HEK293 (cell line): ENCODE results near the gene ADRM1.

ENCODE experiments used
- CTCF ChIA-PET: fragments of 350-600 bp; formaldehyde crosslinking; extraction: SDS; loops from one replicate; lab custom pipeline; 2021; ENCODE audit warnings: antibody characterized with exemption; lab: Yijun Ruan, JAX
- POLR2A ChIA-PET: fragments of 300-600 bp; formaldehyde crosslinking; extraction: SDS; loops from one replicate; lab custom pipeline; 2020; ENCODE audit warnings: antibody characterized with exemption, inconsistent platforms; lab: Yijun Ruan, JAX
- H3K27ac ChIP-seq: fragments of 200-500 bp; sonication (Bioruptor generic); 2 replicates; pipeline ENCODE4 v1.5.1; 2014; ENCODE audit warnings: low read depth, low read length, control low read depth, inconsistent platforms; ENCODE audit errors: extremely low read depth
- H3K36me3 ChIP-seq, 2 experiments: fragments of 200-500 bp in 1 of 2; sonication (Bioruptor generic) in 1 of 2; 1 replicate in 1 of 2; 2 replicates in 1 of 2; pipeline ENCODE4 v1.5.1; 2014 to 2017; ENCODE audit warnings: inconsistent platforms in 2 of 2, low read length in 2 of 2; ENCODE audit not compliant: control insufficient read depth in 2 of 2, insufficient read depth in 1 of 2
- H3K4me1 ChIP-seq: fragments of 200-500 bp; sonication (Bioruptor generic); 2 replicates; pipeline ENCODE4 v1.5.1; 2014; ENCODE audit warnings: mild to moderate bottlenecking, low read length, inconsistent platforms; ENCODE audit not compliant: control insufficient read depth, insufficient read depth
- H3K4me3 ChIP-seq: 2 replicates; pipeline ENCODE4 v1.5.1; 2011; ENCODE audit warnings: low read depth, mild to moderate bottlenecking, control low read depth, low read length, moderate library complexity
- H3K9me3 ChIP-seq: fragments of 200-500 bp; sonication (Bioruptor generic); 2 replicates; pipeline ENCODE4 v1.5.1; 2014; ENCODE audit warnings: low read depth, low read length, inconsistent platforms; ENCODE audit not compliant: control insufficient read depth, insufficient read depth
- KLF1 ChIP-seq: fragments of 450-650 bp; formaldehyde crosslinking; IDR thresholded peaks from 2 replicates; pipeline ENCODE4 v1.5.1; 2016; ENCODE audit warnings: missing biosample characterization, missing genetic modification characterization
- KLF8 ChIP-seq: fragments of 450-650 bp; formaldehyde crosslinking; IDR thresholded peaks from 2 replicates; pipeline ENCODE4 v1.5.1; 2016; ENCODE audit warnings: missing biosample characterization, missing genetic modification characterization
- TRIM28 ChIP-seq: IDR thresholded peaks from 2 replicates; pipeline ENCODE4 v1.6.1; 2011; ENCODE audit warnings: low read length, control low read depth, borderline replicate concordance
- ZFHX2 ChIP-seq: fragments of 450-650 bp; formaldehyde crosslinking; conservative IDR thresholded peaks from 2 replicates; pipeline ENCODE4 v1.5.1; 2016; ENCODE audit warnings: missing biosample characterization, missing genetic modification characterization
- ZNF146 ChIP-seq: fragments of 450-650 bp; formaldehyde crosslinking; IDR thresholded peaks from 2 replicates; pipeline ENCODE4 v1.5.1; 2016; ENCODE audit warnings: missing biosample characterization, missing genetic modification characterization
- ZNF184 ChIP-seq: fragments of 450-650 bp; IDR thresholded peaks from 2 replicates; pipeline ENCODE4 v1.5.1; 2018; ENCODE audit warnings: missing biosample characterization, mild to moderate bottlenecking, missing genetic modification characterization
- ZNF274 ChIP-seq, 2 experiments: fragments of 200-500 bp in 1 of 2; fragments of 450-650 bp in 1 of 2; sonication (Bioruptor generic) in 1 of 2; formaldehyde crosslinking in 1 of 2; IDR thresholded peaks; 2 replicates each; pipeline versions ENCODE4 v1.5.1 to v1.6.1; 2014 to 2016; ENCODE audit warnings: borderline replicate concordance in 1 of 2, inconsistent platforms in 1 of 2, low read length in 1 of 2, missing biosample characterization in 1 of 2, missing genetic modification characterization in 1 of 2
- ZNF600 ChIP-seq: fragments of 450-650 bp; formaldehyde crosslinking; IDR thresholded peaks from 2 replicates; pipeline ENCODE4 v1.5.1; 2016; ENCODE audit warnings: missing biosample characterization, missing genetic modification characterization
- ZNF629 ChIP-seq: fragments of 450-650 bp; formaldehyde crosslinking; IDR thresholded peaks from 2 replicates; pipeline ENCODE4 v1.5.1; 2017; ENCODE audit warnings: missing biosample characterization, missing genetic modification characterization
- ZNF664 ChIP-seq: fragments of 450-650 bp; formaldehyde crosslinking; IDR thresholded peaks from 2 replicates; pipeline ENCODE4 v1.5.1; 2016; ENCODE audit warnings: missing biosample characterization, missing genetic modification characterization
- ZNF701 ChIP-seq: fragments of 450-650 bp; formaldehyde crosslinking; IDR thresholded peaks from 2 replicates; pipeline ENCODE4 v1.5.1; 2016; ENCODE audit warnings: missing biosample characterization, missing genetic modification characterization
- ZNF707 ChIP-seq: fragments of 450-650 bp; formaldehyde crosslinking; IDR thresholded peaks from 2 replicates; pipeline ENCODE4 v1.5.1; 2016; ENCODE audit warnings: missing biosample characterization, missing genetic modification characterization
- ZNF776 ChIP-seq: fragments of 450-650 bp; formaldehyde crosslinking; IDR thresholded peaks from 2 replicates; pipeline ENCODE4 v1.5.0; 2017; ENCODE audit warnings: missing biosample characterization, missing genetic modification characterization, borderline replicate concordance
- ZNF830 ChIP-seq: fragments of 450-650 bp; IDR thresholded peaks from 2 replicates; pipeline ENCODE4 v1.5.0; 2018; ENCODE audit warnings: missing biosample characterization, missing genetic modification characterization, low read depth, mild to moderate bottlenecking, moderate library complexity
- ZXDB ChIP-seq: fragments of 450-650 bp; formaldehyde crosslinking; IDR thresholded peaks from 2 replicates; pipeline ENCODE4 v1.5.1; 2016; ENCODE audit warnings: missing biosample characterization, missing genetic modification characterization
- TF ChIP-seq, protein P1 (sequence below): fragments of 450-650 bp; formaldehyde crosslinking; IDR thresholded peaks from 2 replicates; pipeline ENCODE4 v1.5.1; 2017; ENCODE audit warnings: missing biosample characterization, missing genetic modification characterization
- TF ChIP-seq, protein P2 (sequence below): fragments of 450-650 bp; formaldehyde crosslinking; conservative IDR thresholded peaks from 2 replicates; pipeline ENCODE4 v1.5.1; 2016; ENCODE audit warnings: low read depth, missing biosample characterization, missing genetic modification characterization
- TF ChIP-seq, protein P3 (sequence below): fragments of 450-650 bp; IDR thresholded peaks from 2 replicates; pipeline ENCODE4 v1.5.1; 2018; ENCODE audit warnings: missing biosample characterization, mild to moderate bottlenecking, missing genetic modification characterization

The ADRM1 gene

DNA sequence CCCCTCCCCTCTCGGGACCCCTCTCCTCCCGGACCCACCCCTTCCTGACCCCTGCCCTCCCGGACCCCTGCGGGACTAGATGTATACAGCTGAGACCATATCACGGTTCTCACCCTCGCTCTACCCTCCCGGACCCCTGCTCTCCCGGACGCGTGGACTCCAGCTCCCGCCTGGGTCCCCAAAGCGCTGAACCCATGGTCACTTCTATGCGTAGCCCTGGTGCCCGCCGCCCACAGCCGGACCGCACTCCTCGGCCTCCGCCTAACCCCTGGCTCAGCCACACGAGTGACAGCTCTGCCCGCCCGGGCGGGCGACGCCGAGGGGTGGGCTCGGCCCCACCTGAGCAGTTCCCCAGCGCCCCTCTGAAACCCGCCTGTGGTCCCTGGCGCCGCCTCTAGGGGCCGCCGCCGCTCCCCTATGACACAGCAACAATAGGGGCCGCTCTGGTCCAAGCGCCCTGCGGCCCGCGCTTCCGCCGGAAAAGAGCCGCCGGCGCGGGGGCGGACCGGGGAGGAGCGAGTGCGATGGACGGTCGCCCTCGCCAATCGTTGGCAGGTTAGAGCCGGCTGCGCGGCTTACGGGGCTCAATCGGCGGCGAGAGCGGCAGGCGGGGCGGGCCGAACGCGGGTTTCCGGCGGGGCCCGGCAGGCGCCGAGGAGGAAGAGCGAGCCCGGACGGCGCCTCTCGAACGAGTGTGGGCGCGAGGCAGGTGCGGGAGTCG, at the start of gene ADRM1 (continued):
- TF ChIP-seq ZNF146 (tag by site-specific recombination) (no peak), ZNF629 (tag by site-specific recombination) (peak; percentile 74)

DNA sequence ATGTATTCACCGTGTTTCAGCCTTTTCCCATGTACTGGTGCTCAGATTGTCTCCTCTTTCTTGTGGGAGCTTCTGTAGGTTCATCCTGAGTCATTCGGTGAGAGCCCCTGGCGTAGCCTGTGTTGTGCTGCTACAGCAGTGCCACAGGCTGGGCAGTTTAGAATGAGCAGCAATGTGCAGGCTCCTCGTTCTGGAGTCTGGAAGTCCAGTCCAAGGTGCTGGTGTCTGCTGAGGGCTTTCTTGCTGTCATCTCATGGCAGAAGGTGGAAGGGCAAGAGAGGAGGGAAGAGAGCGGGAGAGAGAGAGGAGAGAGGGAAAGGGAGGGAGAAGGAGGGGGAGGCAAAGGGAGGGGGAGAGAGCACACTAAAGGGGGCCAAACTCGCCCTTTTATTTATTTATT, 49.4 kb upstream of the ADRM1 start:
- CTCF ChIA-PET: interaction anchor here (0.5 kb wide), 1 partner anchor 95 kb away, joined by 3 read pairs; no protein-coding TSS in a partner anchor
- Histone ChIP-seq H3K4me1 (no peaks in the 10 kb centered on the region), H3K9me3 (no peaks in the 10 kb centered on the region), H3K27ac (no peak overlapping the region), H3K36me3 (peaks cover 0 to 28% of the 10 kb centered on the region in 2 experiments; a peak in 2 of 3 replicates), H3K4me3 (no peak overlapping the region)
- TF ChIP-seq ZNF664 (tag by site-specific recombination): no peak
- TF ChIP-seq ZNF600 (tag by site-specific recombination): peak; percentile 76
- TF ChIP-seq, protein P1, sequence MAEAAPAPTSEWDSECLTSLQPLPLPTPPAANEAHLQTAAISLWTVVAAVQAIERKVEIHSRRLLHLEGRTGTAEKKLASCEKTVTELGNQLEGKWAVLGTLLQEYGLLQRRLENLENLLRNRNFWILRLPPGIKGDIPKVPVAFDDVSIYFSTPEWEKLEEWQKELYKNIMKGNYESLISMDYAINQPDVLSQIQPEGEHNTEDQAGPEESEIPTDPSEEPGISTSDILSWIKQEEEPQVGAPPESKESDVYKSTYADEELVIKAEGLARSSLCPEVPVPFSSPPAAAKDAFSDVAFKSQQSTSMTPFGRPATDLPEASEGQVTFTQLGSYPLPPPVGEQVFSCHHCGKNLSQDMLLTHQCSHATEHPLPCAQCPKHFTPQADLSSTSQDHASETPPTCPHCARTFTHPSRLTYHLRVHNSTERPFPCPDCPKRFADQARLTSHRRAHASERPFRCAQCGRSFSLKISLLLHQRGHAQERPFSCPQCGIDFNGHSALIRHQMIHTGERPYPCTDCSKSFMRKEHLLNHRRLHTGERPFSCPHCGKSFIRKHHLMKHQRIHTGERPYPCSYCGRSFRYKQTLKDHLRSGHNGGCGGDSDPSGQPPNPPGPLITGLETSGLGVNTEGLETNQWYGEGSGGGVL (tag by site-specific recombination): peak; percentile 51
- POLR2A ChIA-PET: no interaction called here

DNA sequence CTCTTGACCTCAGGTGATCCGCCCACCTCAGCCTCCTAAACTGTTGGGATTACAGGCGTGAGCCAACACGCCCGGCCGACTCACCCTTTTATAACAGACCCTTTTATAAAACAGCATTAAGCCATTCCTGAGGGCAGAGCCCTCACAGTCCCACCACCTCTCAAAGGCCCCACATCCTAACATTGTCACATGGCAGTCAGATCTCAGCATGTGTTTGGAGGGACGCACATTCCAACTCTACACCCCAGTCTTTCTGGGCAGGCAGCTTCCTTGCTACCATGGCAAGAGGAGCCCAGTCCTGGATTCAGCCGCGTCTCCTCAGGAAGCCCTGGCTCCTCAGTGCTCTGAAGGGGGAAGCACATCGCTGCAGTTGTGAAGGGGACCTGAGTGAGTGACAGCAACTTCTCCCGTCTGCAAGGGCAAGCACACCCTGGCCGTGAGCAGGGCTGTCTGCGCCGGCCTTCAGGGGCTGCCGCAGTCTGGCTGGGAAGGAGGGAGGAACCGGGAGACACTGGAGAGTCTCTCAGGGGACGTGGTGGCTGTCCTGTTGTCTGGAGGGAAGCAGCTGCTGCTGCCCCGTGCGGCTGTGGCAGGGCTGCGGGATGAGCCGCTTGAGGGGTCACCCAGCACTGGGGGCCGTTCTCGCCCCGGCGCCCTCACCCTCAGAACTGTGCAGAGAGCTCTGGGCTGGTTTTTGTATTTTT, 48.6 kb upstream of the ADRM1 start:
- TF ChIP-seq ZNF830 (tag by site-specific recombination) (no peak), KLF1 (0 out of 2 replicates have a peak, but pooled peaks have one; percentile 23), ZNF274 (IDR thresholded peaks at IDR 0.05; ENCODE audit: low read length) (no peak), ZNF274 (tag by site-specific recombination; IDR thresholded peaks at IDR 0.05; ENCODE audit: borderline replicate concordance) (no peak), ZNF707 (no peak), ZFHX2 (tag by site-specific recombination) (peak; percentile 72), TRIM28 (no peak), ZNF776 (tag by site-specific recombination) (no peak), ZXDB (tag by site-specific recombination) (no peak), ZNF184 (tag by site-specific recombination) (no peak), ZNF701 (tag by site-specific recombination) (no peak), KLF8 (no peak)
- TF ChIP-seq, protein P2, sequence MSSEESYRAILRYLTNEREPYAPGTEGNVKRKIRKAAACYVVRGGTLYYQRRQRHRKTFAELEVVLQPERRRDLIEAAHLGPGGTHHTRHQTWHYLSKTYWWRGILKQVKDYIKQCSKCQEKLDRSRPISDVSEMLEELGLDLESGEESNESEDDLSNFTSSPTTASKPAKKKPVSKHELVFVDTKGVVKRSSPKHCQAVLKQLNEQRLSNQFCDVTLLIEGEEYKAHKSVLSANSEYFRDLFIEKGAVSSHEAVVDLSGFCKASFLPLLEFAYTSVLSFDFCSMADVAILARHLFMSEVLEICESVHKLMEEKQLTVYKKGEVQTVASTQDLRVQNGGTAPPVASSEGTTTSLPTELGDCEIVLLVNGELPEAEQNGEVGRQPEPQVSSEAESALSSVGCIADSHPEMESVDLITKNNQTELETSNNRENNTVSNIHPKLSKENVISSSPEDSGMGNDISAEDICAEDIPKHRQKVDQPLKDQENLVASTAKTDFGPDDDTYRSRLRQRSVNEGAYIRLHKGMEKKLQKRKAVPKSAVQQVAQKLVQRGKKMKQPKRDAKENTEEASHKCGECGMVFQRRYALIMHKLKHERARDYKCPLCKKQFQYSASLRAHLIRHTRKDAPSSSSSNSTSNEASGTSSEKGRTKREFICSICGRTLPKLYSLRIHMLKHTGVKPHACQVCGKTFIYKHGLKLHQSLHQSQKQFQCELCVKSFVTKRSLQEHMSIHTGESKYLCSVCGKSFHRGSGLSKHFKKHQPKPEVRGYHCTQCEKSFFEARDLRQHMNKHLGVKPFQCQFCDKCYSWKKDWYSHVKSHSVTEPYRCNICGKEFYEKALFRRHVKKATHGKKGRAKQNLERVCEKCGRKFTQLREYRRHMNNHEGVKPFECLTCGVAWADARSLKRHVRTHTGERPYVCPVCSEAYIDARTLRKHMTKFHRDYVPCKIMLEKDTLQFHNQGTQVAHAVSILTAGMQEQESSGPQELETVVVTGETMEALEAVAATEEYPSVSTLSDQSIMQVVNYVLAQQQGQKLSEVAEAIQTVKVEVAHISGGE (tag by site-specific recombination): no peak
- TF ChIP-seq, protein P3, sequence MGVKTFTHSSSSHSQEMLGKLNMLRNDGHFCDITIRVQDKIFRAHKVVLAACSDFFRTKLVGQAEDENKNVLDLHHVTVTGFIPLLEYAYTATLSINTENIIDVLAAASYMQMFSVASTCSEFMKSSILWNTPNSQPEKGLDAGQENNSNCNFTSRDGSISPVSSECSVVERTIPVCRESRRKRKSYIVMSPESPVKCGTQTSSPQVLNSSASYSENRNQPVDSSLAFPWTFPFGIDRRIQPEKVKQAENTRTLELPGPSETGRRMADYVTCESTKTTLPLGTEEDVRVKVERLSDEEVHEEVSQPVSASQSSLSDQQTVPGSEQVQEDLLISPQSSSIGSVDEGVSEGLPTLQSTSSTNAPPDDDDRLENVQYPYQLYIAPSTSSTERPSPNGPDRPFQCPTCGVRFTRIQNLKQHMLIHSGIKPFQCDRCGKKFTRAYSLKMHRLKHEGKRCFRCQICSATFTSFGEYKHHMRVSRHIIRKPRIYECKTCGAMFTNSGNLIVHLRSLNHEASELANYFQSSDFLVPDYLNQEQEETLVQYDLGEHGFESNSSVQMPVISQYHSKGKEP: no peak
- no peaks in the 10 kb centered on the region for H3K9me3 ChIP-seq
- peaks cover 0 to 36% of the 10 kb centered on the region in 2 experiments; a peak in 2 of 3 replicates for H3K36me3 ChIP-seq
- H3K4me3 ChIP-seq: no peak overlapping the region
- ChIA-PET CTCF (no interaction called here), POLR2A (interaction anchor here (0.7 kb wide), 1 partner anchor 14 kb away, joined by 3 read pairs; no protein-coding TSS in a partner anchor)
- H3K27ac ChIP-seq: no peak overlapping the region
- H3K4me1 ChIP-seq: no peaks in the 10 kb centered on the region
